GM21528 (cell line): ENCODE measurements around the gene C11orf16.
"Not testable (repeated sequence)": the region's sequence is repeated elsewhere in the genome, so short reads cannot be mapped to it uniquely, and the experiment has no call there.

Source experiments
- ATAC-seq: cut with Tn5 transposase; IDR thresholded peaks from one replicate; pipeline ENCODE4 v1.9.1; 2021; ENCODE audit warnings: mild to moderate bottlenecking, moderate library complexity; ENCODE audit not compliant: unreplicated experiment, low FRiP score

The C11orf16 gene

GRCh38 chr11:8937159-8937558 is 4.4 kb upstream of the C11orf16 start:
- ATAC-seq: no peak

GRCh38 chr11:8935789-8936188 is 3.0 kb upstream of the C11orf16 start:
- not testable (repeated sequence) for ATAC-seq

DNA sequence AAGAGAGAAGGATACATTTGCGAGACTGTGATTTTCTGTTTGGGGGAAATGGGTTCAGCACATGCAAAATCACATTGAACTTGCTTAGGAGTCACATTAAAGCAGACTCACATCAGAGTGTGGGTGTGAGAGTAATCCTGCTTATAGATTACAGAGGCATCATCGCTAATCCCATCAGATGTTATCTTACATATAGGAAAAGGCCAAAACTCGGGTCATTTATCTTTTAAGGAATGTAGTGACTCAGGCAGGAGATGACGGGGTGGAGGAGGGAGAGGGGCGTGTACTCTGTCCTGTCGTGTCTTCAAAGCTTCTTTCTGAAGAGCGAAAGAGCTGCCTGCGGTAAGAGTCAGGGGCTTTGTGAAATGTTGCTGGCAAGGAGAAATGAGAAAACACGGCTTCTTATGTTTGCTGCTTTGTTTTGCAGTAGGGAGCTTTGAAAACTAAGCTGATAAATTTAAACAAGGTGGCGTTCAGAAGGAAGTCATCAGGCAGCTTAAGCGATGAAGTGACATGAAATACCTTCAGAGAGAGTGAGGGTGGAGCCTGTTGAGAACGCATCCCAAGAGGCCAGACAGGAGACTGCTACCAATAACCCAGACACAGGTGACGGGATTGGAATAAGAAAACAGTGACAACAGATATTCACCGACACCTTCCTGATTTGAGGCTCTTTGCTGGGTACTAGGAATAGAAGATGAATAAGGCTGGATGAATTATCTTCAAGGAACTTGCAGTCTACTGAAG is 2.2 kb upstream of the C11orf16 start:
- ATAC-seq: no peak

GRCh38 chr11:8933931-8934330 is 1.2 kb upstream of the C11orf16 start:
- no peak for ATAC-seq

GRCh38 chr11:8930456-8931175 is 2.1 kb downstream of the C11orf16 start:
- no peak for ATAC-seq

- ATAC-seq: no peak
Measured at GRCh38 chr11:8928981-8929615, 3.6 kb downstream of the C11orf16 start.

- no peak for ATAC-seq
Measured at GRCh38 chr11:8928205-8928604, 4.5 kb downstream of the C11orf16 start.

- ATAC-seq: no peak
Measured at GRCh38 chr11:8927233-8927632, 5.5 kb downstream of the C11orf16 start.

DNA sequence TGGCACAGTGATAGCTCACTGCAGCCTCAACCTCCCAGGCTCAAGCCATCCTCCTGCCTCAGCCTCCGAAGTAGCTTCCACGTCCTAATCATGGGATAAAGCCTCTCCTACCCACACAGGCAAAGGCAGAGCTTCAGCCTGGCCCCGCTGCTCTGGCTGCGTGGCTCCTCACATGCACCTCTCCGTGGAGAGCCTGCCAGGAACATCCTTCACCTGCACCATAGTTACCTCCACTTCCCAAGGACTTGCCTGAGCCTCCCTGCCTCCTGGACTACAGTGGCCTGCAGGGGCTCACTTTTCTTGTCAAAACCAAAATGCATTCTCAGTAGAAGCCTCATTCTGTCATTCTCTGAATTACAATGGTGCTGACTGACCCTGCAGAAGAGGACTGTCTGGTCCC is 6.5 kb downstream of the C11orf16 start:
- no peak for ATAC-seq

- no peak for ATAC-seq
Measured at GRCh38 chr11:8925711-8926110, 7.0 kb downstream of the C11orf16 start.

DNA sequence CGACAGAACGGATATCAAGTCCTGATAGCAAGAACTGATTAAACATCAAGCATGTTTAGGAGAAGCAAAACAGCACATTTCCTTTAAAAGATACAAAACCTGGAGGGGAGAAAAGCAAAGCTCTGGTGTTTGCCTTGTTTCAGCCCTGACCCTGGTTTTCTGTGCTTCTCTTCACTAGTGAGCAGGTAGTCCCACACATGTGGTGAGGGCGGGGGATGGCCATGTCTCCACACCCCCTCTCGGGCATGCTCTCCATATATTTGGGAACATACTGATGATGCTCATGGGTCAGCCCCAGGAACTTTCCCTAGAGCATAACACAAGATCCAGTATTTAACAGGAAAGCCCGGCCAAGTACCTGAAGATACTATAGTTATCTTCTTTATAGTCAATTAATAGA is 10.1 kb downstream of the C11orf16 start:
- no peak for ATAC-seq

DNA sequence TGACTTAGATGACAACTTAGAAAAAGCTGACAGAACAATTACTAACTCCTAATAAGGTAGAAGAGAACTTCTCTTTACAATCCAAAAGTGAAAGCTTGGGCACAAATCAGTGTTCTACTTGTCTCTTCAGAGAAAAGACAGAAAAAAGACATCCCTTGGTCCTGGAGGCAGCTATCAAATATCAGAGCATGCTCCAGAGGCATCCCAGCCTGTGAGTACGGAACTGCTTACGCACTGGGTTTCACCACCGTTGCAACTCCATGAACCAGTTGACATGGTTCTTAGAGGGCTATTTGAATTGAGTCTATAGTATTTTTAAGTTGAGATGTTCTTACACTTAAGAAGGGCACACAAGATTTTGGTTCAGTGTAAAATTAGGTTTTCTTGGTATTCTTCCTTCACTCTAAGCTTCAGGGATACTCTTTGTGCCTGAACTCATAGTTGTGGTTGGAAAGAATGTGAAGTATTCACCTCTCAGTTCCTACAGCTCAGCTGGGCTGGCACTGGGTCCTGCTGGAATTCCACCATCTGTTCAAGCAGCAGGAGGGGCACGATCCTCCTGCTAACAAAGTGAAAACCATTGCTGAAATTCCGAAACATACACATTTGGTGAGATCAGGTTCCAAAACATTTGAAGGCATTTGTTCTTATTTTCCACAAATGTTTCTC is 15.5 kb downstream of the C11orf16 start:
- ATAC-seq: no peak

- no peak for ATAC-seq
Measured at GRCh38 chr11:8914661-8915018, 18.1 kb downstream of the C11orf16 start.

DNA sequence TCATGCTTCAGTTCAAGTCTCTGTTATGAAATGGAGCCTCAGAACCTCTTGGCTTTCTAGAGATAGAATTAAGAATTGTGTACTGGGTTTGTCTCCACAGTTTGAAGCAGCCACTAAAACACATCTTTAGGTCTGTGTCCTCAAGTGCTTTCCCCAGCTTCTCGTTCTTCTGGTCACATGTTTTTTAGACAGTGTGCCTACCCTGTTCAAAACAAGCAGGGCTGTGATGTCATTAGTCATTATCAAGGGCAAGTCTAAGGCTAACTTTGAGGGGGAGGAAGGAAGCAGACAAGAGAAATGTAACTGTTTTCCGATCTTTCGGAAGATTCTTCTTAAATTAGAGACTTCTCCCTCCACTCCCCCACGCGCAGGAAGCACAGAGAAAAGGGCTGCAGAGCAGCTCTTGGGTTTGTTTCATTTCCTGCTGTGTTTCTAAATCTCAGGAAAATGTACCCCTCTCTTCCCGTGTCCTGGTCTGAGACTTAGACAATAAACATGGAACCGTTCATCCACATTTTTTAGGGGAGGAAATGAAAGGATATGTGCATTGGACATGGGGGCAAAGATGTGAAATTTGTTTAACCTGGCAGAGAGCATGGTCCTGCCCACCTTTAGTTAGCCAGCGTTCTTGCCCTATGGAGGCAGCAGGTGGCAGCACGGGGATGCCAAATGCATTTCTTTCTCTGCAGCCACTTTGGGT is 18.6 kb downstream of the C11orf16 start:
- no peak for ATAC-seq

GRCh38 chr11:8911029-8911823 is 21.5 kb downstream of the C11orf16 start, which contains the start of gene AKIP1:
TSS of gene AKIP1 (plus strand) at chr11:8911189. CDS start at chr11:8911450, 261 bp downstream.
- peak; percentile 77 for ATAC-seq

GRCh38 chr11:8910649-8911026 is 22.1 kb downstream of the C11orf16 start:
- ATAC-seq: peak; percentile 24

GRCh38 chr11:8908099-8908498 is 24.6 kb downstream of the C11orf16 start:
- no peak for ATAC-seq

GRCh38 chr11:8907116-8907515 is 25.6 kb downstream of the C11orf16 start:
- ATAC-seq: no peak

- ATAC-seq: no peak
Measured at GRCh38 chr11:8905528-8906165, 27.1 kb downstream of the C11orf16 start.
